Keratinocyte (primary cell): ENCODE data around the gene PHOX2A. TPM values are rescaled to one million over a fixed set of nuclear protein-coding genes. Genes with fewer than 3 reads are reported as not detected.
"Not testable (repeated sequence)": the region's sequence is repeated elsewhere in the genome, so short reads cannot be mapped to it uniquely, and the experiment has no call there.

Experiments used
- DNase-seq: peaks from one replicate; pipeline ENCODE4 v3.0.0-alpha.2; 2011; ENCODE audit warnings: low read depth, missing footprints, low spot score
- FAIRE-seq: peaks from 2 replicates; lab custom pipeline; 2011; peaks lifted over from hg19 to GRCh38; lab: Jason Lieb, UNC
- H2AFZ ChIP-seq: 2 replicates; pipeline ENCODE4 v1.6.0; 2012; ENCODE audit warnings: low read length, control low read depth, inconsistent platforms; ENCODE audit not compliant: control insufficient read depth
- H3K27ac ChIP-seq: 2 replicates; pipeline ENCODE4 v1.5.1; 2011; ENCODE audit warnings: low read length; ENCODE audit not compliant: control insufficient read depth, insufficient read depth
- H3K27me3 ChIP-seq: 3 replicates; pipeline ENCODE4 v1.6.0; 2011; ENCODE audit warnings: low read length; ENCODE audit not compliant: control insufficient read depth, insufficient read depth; ENCODE audit errors: extremely low read depth
- H3K36me3 ChIP-seq, 2 experiments: 2 replicates in 1 of 2; 3 replicates in 1 of 2; pipeline ENCODE4 v1.5.1; 2011; ENCODE audit warnings: low read length in 2 of 2, mild to moderate bottlenecking in 1 of 2; ENCODE audit not compliant: control insufficient read depth in 2 of 2, insufficient read depth in 2 of 2; ENCODE audit errors: extremely low read depth in 1 of 2
- H3K4me1 ChIP-seq: 3 replicates; pipeline ENCODE4 v1.5.1; 2011; ENCODE audit warnings: low read length; ENCODE audit not compliant: control insufficient read depth, insufficient read depth; ENCODE audit errors: extremely low read depth
- H3K4me2 ChIP-seq: 3 replicates; pipeline ENCODE4 v1.6.0; 2011; ENCODE audit warnings: low read depth, low read length; ENCODE audit not compliant: control insufficient read depth, insufficient read depth; ENCODE audit errors: extremely low read depth
- H3K4me3 ChIP-seq, 3 experiments: fragments of 200-600 bp in 1 of 3; sonication (generic) in 1 of 3; 2 replicates in 2 of 3; 3 replicates in 1 of 3; pipeline ENCODE4 v1.5.1; 2011 to 2016; ENCODE audit warnings: low read length in 3 of 3, mild to moderate bottlenecking in 3 of 3, control low read depth in 2 of 3, inconsistent platforms in 1 of 3, low read depth in 1 of 3, mixed read lengths in 1 of 3, mixed run types in 1 of 3, moderate library complexity in 1 of 3; ENCODE audit not compliant: control insufficient read depth in 2 of 3, insufficient read depth in 2 of 3; ENCODE audit errors: extremely low read depth in 1 of 3
- H3K79me2 ChIP-seq: 2 replicates; pipeline ENCODE4 v1.6.0; 2012; ENCODE audit warnings: low read length; ENCODE audit not compliant: control insufficient read depth, insufficient read depth
- H3K9ac ChIP-seq: 3 replicates; pipeline ENCODE4 v1.6.0; 2011; ENCODE audit warnings: low read length; ENCODE audit not compliant: control insufficient read depth, insufficient read depth; ENCODE audit errors: extremely low read depth
- H3K9me1 ChIP-seq: 3 replicates; pipeline ENCODE4 v1.6.0; 2011; ENCODE audit warnings: low read length; ENCODE audit not compliant: control insufficient read depth, insufficient read depth; ENCODE audit errors: extremely low read depth
- H3K9me3 ChIP-seq: 2 replicates; pipeline ENCODE4 v1.5.1; 2012; ENCODE audit warnings: low read depth, low read length; ENCODE audit not compliant: control insufficient read depth
- H4K20me1 ChIP-seq: 3 replicates; pipeline ENCODE4 v1.6.0; 2011; ENCODE audit warnings: low read length; ENCODE audit not compliant: control insufficient read depth, insufficient read depth; ENCODE audit errors: extremely low read depth
- CTCF ChIP-seq, 3 experiments: IDR thresholded peaks in 1 of 3; conservative IDR thresholded peaks in 1 of 3; optimal IDR thresholded peaks in 1 of 3; 2 replicates in 2 of 3; 3 replicates in 1 of 3; pipeline versions ENCODE3 to v1.5.1; 2011; ENCODE audit warnings: low read length in 3 of 3, mild to moderate bottlenecking in 3 of 3, moderate library complexity in 2 of 3, control low read depth in 1 of 3, inconsistent platforms in 1 of 3; ENCODE audit not compliant: insufficient read depth in 2 of 3; ENCODE audit errors: extremely low read depth in 1 of 3
- EZH2 ChIP-seq: IDR thresholded peaks from one replicate; pipeline ENCODE4 v1.6.1; 2012; ENCODE audit warnings: inconsistent platforms, mild to moderate bottlenecking, low read length, moderate library complexity
- dilution Hi-C: fragments of 300-500 bp; cut with MboI; formaldehyde crosslinking; loops from one replicate; pipeline ENCODE4 v1.7.0; 2020; ENCODE audit warnings: low sequenced_read_pairs; ENCODE audit not compliant: extremely low pct_ligation_motif_present
- polyA plus RNA-seq, 5 experiments: library from polyadenylated mRNA; depleted of rRNA in 3 of 5; stranded (reverse) in 3 of 5; stranded (forward) in 1 of 5; unstranded in 1 of 5; fragments of >200 nt; gene quantifications; 1 replicate in 1 of 5; 2 replicates in 3 of 5; 3 replicates in 1 of 5; pipeline versions ENCODE4 v1.2.1 to v1.2.3, GENCODE V29; 2011 to 2012; ENCODE audit warnings: missing spikeins in 2 of 5, low read depth in 1 of 5, low replicate concordance in 1 of 5

Gene PHOX2A
- polyA plus RNA-seq, 1 donor (not counting 4 experiments of a cell fraction or from before 2014, with no cell fraction given), result not detected

GRCh38 chr11:72209101-72209500, 34.9 kb downstream of the PHOX2A start:
- H3K9ac ChIP-seq, result no peak overlapping the region

GRCh38 chr11:72208281-72208680, 35.7 kb downstream of the PHOX2A start:
- Histone ChIP-seq H3K9me1 (no peaks in the 10 kb centered on the region), H3K4me2 (no peak overlapping the region), H3K36me3 (no peaks in the 10 kb centered on the region), H3K4me1 (no peaks in the 10 kb centered on the region), H3K9me3 (no peaks in the 10 kb centered on the region), H4K20me1 (no peaks in the 10 kb centered on the region), H3K4me3 (no peak overlapping the region), H2AFZ (no peak overlapping the region), H3K27me3 (no peaks in the 10 kb centered on the region), H3K9ac (no peak overlapping the region), H3K27ac (no peak overlapping the region), H3K79me2 (no peaks in the 10 kb centered on the region)
- TF ChIP-seq EZH2 (no peak), CTCF (optimal IDR thresholded peaks at IDR 0.05 in 1 of 3, IDR thresholded peaks at IDR 0.05 in 1 of 3, conservative IDR thresholded peaks at IDR 0.05 in 1 of 3; ENCODE audit: extremely low read depth in 1 of 3, insufficient read depth in 2 of 3, low read length in 3 of 3) (no peak)
- no peak for DNase-seq
- no peak for FAIRE-seq
- dilution Hi-C loops, result no loop called here

More at GRCh38 chr11:72209101-72209500, 34.9 kb downstream of the PHOX2A start:
- no peaks in the 10 kb centered on the region for H3K4me1 ChIP-seq
- no peaks in the 10 kb centered on the region for H3K27me3 ChIP-seq
- H3K36me3 ChIP-seq, result no peaks in the 10 kb centered on the region
- H3K79me2 ChIP-seq, result no peaks in the 10 kb centered on the region
- no peaks in the 10 kb centered on the region for H3K9me3 ChIP-seq
- TF ChIP-seq EZH2 (no peak), CTCF (optimal IDR thresholded peaks at IDR 0.05 in 1 of 3, IDR thresholded peaks at IDR 0.05 in 1 of 3, conservative IDR thresholded peaks at IDR 0.05 in 1 of 3; ENCODE audit: extremely low read depth in 1 of 3, insufficient read depth in 2 of 3, low read length in 3 of 3) (no peak)
- H2AFZ ChIP-seq, result no peak overlapping the region
- H3K27ac ChIP-seq, result no peak overlapping the region
- dilution Hi-C loops, result no loop called here
- no peaks in the 10 kb centered on the region for H4K20me1 ChIP-seq
- FAIRE-seq (no peak), DNase-seq (no peak)
- H3K9me1 ChIP-seq, result no peaks in the 10 kb centered on the region
- H3K4me3 ChIP-seq, result no peak overlapping the region
- no peak overlapping the region for H3K4me2 ChIP-seq

- DNase-seq, H3K4me3 ChIP-seq, H3K4me2 ChIP-seq, H3K9ac ChIP-seq, H3K27me3 ChIP-seq, FAIRE-seq, H3K4me1 ChIP-seq, H4K20me1 ChIP-seq, H2AFZ ChIP-seq, H3K9me3 ChIP-seq, H3K9me1 ChIP-seq, H3K79me2 ChIP-seq, H3K36me3 ChIP-seq, H3K27ac ChIP-seq, dilution Hi-C loops: not testable (repeated sequence)
These were observed 37.2 kb downstream of the PHOX2A start for GRCh38 chr11:72206794-72207193.
